Spleen (tissue), 11 donors: ENCODE measurements around the gene SWI5. TPM values are rescaled to one million over a fixed set of nuclear protein-coding genes. Genes with fewer than 3 reads are reported as not detected.

ENCODE experiments used
- DNase-seq: peaks from one replicate; pipeline ENCODE4 v3.0.0-alpha.2; 2020
- H3K27ac ChIP-seq, 8 donors: fragments of 200-600 bp; sonication (generic) in 7 of 8; 1 replicate in 4 of 8; 2 replicates in 4 of 8; pipeline versions ENCODE4 v1.5.0 to v1.8.0; 2016 to 2021; ENCODE audit warnings: inconsistent platforms in 4 of 8, mild to moderate bottlenecking in 4 of 8, moderate library complexity in 1 of 8
- H3K27me3 ChIP-seq, 7 donors: fragments of 200-600 bp; sonication (generic) in 6 of 7; replicated peaks in 1 of 7; 1 replicate in 4 of 7; 2 replicates in 3 of 7; pipeline versions ENCODE4 v1.5.0 to v1.8.0; 2016 to 2021; ENCODE audit warnings: inconsistent platforms in 3 of 7, mild to moderate bottlenecking in 1 of 7
- H3K36me3 ChIP-seq, 6 donors: fragments of 200-600 bp; sonication (generic) in 5 of 6; 1 replicate in 4 of 6; 2 replicates in 2 of 6; pipeline versions ENCODE4 v1.5.0 to v1.8.0; 2016 to 2021; ENCODE audit warnings: inconsistent platforms in 2 of 6
- H3K4me1 ChIP-seq, 6 donors: fragments of 200-600 bp; sonication (generic) in 5 of 6; 1 replicate in 3 of 6; 2 replicates in 3 of 6; pipeline versions ENCODE4 v1.5.0 to v1.8.0; 2016 to 2021; ENCODE audit warnings: inconsistent platforms in 3 of 6
- H3K4me3 ChIP-seq, 8 donors: fragments of 200-600 bp; sonication (generic) in 7 of 8; 1 replicate in 4 of 8; 2 replicates in 4 of 8; pipeline versions ENCODE4 v1.5.0 to v1.8.0; 2016 to 2021; ENCODE audit warnings: inconsistent platforms in 4 of 8, mild to moderate bottlenecking in 4 of 8, moderate library complexity in 2 of 8
- H3K9me3 ChIP-seq, 8 donors: fragments of 200-600 bp; sonication (generic) in 7 of 8; 1 replicate in 4 of 8; 2 replicates in 4 of 8; pipeline versions ENCODE4 v1.5.0 to v1.8.0; 2016 to 2021; ENCODE audit warnings: inconsistent platforms in 4 of 8
- POLR2A ChIP-seq, 3 donors: fragments of 450-650 bp; IDR thresholded peaks; one replicate each; pipeline ENCODE4 v1.5.1; 2017; ENCODE audit warnings: antibody characterized with exemption in 3 of 3, mild to moderate bottlenecking in 1 of 3
- POLR2AphosphoS5 ChIP-seq, 3 donors: sonication (generic); formaldehyde crosslinking; IDR thresholded peaks; one replicate each; pipeline ENCODE4 v1.5.1; 2017; ENCODE audit warnings: antibody characterized with exemption in 3 of 3
- WGBS, 5 donors: extraction: QIAGEN DNeasy Blood & Tissue Kit in 3 of 5; methylation state at CpG; one replicate each; pipeline versions ENCODE4 v1.1.5 to v1.1.7; 2013 to 2018; 5-methylcytosine and 5-hydroxymethylcytosine counted together
- intact Hi-C: fragments of 100-400 bp; cut with DNase I; formaldehyde crosslinking; loops from one replicate; pipeline ENCODE4 v1.15.0; 2023; ENCODE audit warnings: low total_unique reads
- polyA plus RNA-seq, 3 donors: library from polyadenylated mRNA; stranded (reverse); fragments of 200-250 nt; gene quantifications; one replicate each; pipeline ENCODE4 v1.2.1, GENCODE V29; 2013
- total RNA-seq, 7 donors: library from RNA; depleted of rRNA in 3 of 7; stranded (reverse); fragments of >200 nt in 3 of 7; fragmentation: NEBNext Ultra II Directional in 4 of 7; extraction: Animal tissue kit (Norgen Biotek cat#: 25700) in 4 of 7; gene quantifications; one replicate each; pipeline versions ENCODE4 v1.1.0 to v1.2.1, GENCODE V29; 2016 to 2021
- TF ChIP-seq, protein P1 (sequence below), 11 experiments: fragments of 200-600 bp in 7 of 11; fragments of 450-650 bp in 4 of 11; sonication (generic) in 4 of 11; IDR thresholded peaks in 8 of 11; conservative IDR thresholded peaks in 3 of 11; 1 replicate in 7 of 11; 2 replicates in 4 of 11; pipeline versions ENCODE4 v1.4.0 to v1.8.0; 2016 to 2021; ENCODE audit warnings: antibody characterized with exemption in 11 of 11, inconsistent platforms in 4 of 11, mild to moderate bottlenecking in 1 of 11
- donor health status: healthy with polysubstance abuse.
- donor health status: DM: no; HTN: no; CAD: no; lungs with moderate emphysema.
- donor health status: DM: no; HTN: no; CAD: no.
- donor health status: Bipolar disorder and iron deficiency.
- donor health status: healthy.
- donor health status: DM: no; HTN: no; CAD: no.
- donor health status: DM: yes; HTN: yes; CAD: no.

The SWI5 gene
- total and polyA plus RNA-seq, 10 donors, result 8.4 to 23.4 (median 15.3) TPM

- Histone ChIP-seq H3K36me3 (peaks cover 0 to 70% (median 36%) of the 10 kb centered on the region in 6 donors), H3K27me3 (no peaks in the 10 kb centered on the region), H3K4me3 (peak overlapping the region; percentile 83 to 100 (median 98)), H3K9me3 (no peaks in the 10 kb centered on the region), H3K27ac (no peak overlapping the region), H3K4me1 (peaks cover 17 to 40% (median 31%) of the 10 kb centered on the region in 6 donors)
- intact Hi-C loops, result no loop called here
- no peak for TF ChIP-seq POLR2AphosphoS5 (IDR thresholded peaks at IDR 0.05)
- DNase-seq, result no peak
- 85 to 90% (median 88%) methylated on average over 7 of the region's 7 CpGs for WGBS, 5 donors
Observed at GRCh38 chr9:128321343-128321742, 45.3 kb downstream of the SWI5 start.

DNA sequence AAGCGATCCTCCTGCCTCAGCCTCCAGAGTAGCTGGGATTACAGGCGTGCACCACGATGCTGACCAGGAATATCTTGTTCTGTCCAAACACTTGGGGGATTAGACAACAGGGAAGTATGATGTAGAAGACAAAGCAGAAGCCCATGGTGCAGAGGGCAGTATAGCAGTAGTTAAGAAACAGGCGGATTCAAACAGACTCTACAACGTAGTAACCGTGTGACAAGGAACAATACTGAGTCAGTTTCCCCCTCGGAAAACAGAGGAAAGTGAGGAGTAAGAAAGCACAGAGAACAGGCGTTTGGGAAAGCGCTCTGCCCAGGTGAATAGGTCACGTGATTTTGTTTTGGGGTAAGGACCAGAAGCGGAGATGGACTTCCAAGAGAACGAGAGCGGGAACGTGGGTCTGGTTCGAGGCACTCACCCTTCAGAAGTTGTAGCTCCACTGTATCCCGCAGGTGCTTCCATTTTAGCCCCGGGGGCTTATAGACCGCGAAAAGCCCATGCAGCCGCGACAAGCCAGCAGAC is 45.9 kb downstream of the SWI5 start:
- no peaks in the 10 kb centered on the region for H3K27me3 ChIP-seq
- H3K4me3 ChIP-seq, result peak overlapping the region; percentile 83 to 100 (median 98)
- peaks cover 17 to 40% (median 31%) of the 10 kb centered on the region in 6 donors for H3K4me1 ChIP-seq
- TF ChIP-seq, protein P1, sequence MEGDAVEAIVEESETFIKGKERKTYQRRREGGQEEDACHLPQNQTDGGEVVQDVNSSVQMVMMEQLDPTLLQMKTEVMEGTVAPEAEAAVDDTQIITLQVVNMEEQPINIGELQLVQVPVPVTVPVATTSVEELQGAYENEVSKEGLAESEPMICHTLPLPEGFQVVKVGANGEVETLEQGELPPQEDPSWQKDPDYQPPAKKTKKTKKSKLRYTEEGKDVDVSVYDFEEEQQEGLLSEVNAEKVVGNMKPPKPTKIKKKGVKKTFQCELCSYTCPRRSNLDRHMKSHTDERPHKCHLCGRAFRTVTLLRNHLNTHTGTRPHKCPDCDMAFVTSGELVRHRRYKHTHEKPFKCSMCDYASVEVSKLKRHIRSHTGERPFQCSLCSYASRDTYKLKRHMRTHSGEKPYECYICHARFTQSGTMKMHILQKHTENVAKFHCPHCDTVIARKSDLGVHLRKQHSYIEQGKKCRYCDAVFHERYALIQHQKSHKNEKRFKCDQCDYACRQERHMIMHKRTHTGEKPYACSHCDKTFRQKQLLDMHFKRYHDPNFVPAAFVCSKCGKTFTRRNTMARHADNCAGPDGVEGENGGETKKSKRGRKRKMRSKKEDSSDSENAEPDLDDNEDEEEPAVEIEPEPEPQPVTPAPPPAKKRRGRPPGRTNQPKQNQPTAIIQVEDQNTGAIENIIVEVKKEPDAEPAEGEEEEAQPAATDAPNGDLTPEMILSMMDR (IDR thresholded peaks at IDR 0.05 in 8 of 11, conservative IDR thresholded peaks at IDR 0.05 in 3 of 11), result no peak
- TF ChIP-seq POLR2A (IDR thresholded peaks at IDR 0.05) (no peak), POLR2AphosphoS5 (IDR thresholded peaks at IDR 0.05) (no peak)
- H3K9me3 ChIP-seq, result no peaks in the 10 kb centered on the region
- peaks cover 0 to 70% (median 33%) of the 10 kb centered on the region in 6 donors for H3K36me3 ChIP-seq
- H3K27ac ChIP-seq, result peak overlapping the region in 7 of 8 donors; percentile 64 to 96 (median 90)
- no peak for DNase-seq
- WGBS, 5 donors, result 1 to 3% (median 2%) methylated on average over 15 to 21 of the region's 21 CpGs
- intact Hi-C loops, result no loop called here

GRCh38 chr9:128322404-128323211 is 46.5 kb downstream of the SWI5 start, which contains the start of the genes COQ4 and TRUB2:
COQ4 (plus strand) TSS chr9:128322839; CDS start chr9:128322859, 20 bp downstream.
TRUB2 (minus strand) TSS chr9:128322447; CDS start chr9:128322408, 39 bp downstream.
- peaks cover 17 to 40% (median 31%) of the 10 kb centered on the region in 6 donors for H3K4me1 ChIP-seq
- no peaks in the 10 kb centered on the region for H3K27me3 ChIP-seq
- peak within 1 kb of the TSS; percentile 83 to 100 (median 98) for H3K4me3 ChIP-seq
- peaks cover 0 to 70% (median 30%) of the 10 kb centered on the region in 6 donors for H3K36me3 ChIP-seq
- peak within 1 kb of the TSS; percentile 64 to 96 (median 90) for H3K27ac ChIP-seq
- DNase-seq, result peak; percentile 97
- H3K9me3 ChIP-seq, result no peaks in the 10 kb centered on the region
- intact Hi-C loops, result no loop called here
- TF ChIP-seq, protein P1 (IDR thresholded peaks at IDR 0.05 in 8 of 11, conservative IDR thresholded peaks at IDR 0.05 in 3 of 11), result peak in 1 of 11 experiments; percentile 14
- peak; percentile 77 to 85 (median 85) for TF ChIP-seq POLR2AphosphoS5 (IDR thresholded peaks at IDR 0.05)
- peak in 1 of 3 donors; percentile 37 for TF ChIP-seq POLR2A (IDR thresholded peaks at IDR 0.05)
- 0 to 1% (median 0%) methylated on average over 57 to 83 of the region's 83 CpGs for WGBS, 5 donors

GRCh38 chr9:128323212-128323730 is 47.2 kb downstream of the SWI5 start:
- Histone ChIP-seq H3K27me3 (no peaks in the 10 kb centered on the region), H3K9me3 (no peaks in the 10 kb centered on the region), H3K27ac (peak overlapping the region; percentile 64 to 96 (median 90)), H3K36me3 (peaks cover 0 to 70% (median 32%) of the 10 kb centered on the region in 6 donors), H3K4me1 (peaks cover 17 to 40% (median 31%) of the 10 kb centered on the region in 6 donors), H3K4me3 (peak overlapping the region; percentile 83 to 100 (median 98))
- no peak for TF ChIP-seq POLR2AphosphoS5 (IDR thresholded peaks at IDR 0.05)
- no peak for TF ChIP-seq POLR2A (IDR thresholded peaks at IDR 0.05)
- TF ChIP-seq, protein P1 (IDR thresholded peaks at IDR 0.05 in 8 of 11, conservative IDR thresholded peaks at IDR 0.05 in 3 of 11), result no peak
- intact Hi-C loops, result no loop called here
- 22 to 29% (median 27%) methylated on average over 15 to 16 of the region's 16 CpGs for WGBS, 5 donors
- no peak for DNase-seq
